Measurements from ENCODE around the gene NGEF.
A peak's percentile ranks its signal among the peaks of the same experiment; 100 is the strongest.

NGEF gene

DNA sequence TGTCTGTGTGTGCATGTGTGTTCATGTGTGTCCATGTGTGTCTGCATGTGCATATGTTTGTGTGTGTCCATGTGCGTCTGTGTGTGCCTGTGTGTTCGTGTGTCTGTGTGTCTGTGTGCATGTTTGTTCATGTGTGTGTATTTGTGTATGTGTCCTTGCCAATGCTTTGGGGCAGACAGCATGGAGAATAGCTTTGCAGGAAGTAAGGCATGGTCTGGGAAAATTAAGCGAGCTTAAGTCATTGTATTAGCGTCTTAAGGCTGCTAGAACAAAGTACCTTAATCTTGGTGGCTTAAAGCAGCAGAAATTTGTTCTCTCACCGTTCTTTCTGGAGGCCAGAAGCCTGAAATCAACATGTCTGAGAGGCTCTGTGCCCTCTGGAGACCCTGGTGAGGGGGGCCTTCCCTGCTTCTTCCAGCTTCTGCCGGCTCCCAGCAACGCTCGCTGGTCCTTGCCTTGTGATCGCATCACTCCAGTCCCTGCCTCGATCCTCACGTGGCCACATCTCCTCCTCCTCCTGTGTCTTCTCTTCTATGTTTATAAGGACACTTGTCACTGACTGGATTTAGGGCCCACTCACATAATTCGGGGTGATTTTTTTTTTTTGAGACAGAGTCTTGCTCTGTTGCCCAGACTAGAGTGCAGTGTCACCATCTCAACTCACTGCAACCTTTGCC is 23.2 kb upstream of the NGEF start:
- H3K4me3 ChIP-seq (replicated peaks; ENCODE audit: low read depth, low read length) = no peak overlapping the region
- TF ChIP-seq CTCF (IDR thresholded peaks at IDR 0.05; ENCODE audit: low read length, missing control alignments) = no peak
- no peak for DNase-seq (ENCODE audit: low read depth)

- no peak for DNase-seq (ENCODE audit: low read depth)
- H3K4me3 ChIP-seq (replicated peaks; ENCODE audit: low read depth, low read length) = no peak overlapping the region
- TF ChIP-seq CTCF (IDR thresholded peaks at IDR 0.05; ENCODE audit: low read length, missing control alignments) = no peak
Measured at GRCh38 chr2:233035426-233036161, 22.5 kb upstream of the NGEF start.

DNA sequence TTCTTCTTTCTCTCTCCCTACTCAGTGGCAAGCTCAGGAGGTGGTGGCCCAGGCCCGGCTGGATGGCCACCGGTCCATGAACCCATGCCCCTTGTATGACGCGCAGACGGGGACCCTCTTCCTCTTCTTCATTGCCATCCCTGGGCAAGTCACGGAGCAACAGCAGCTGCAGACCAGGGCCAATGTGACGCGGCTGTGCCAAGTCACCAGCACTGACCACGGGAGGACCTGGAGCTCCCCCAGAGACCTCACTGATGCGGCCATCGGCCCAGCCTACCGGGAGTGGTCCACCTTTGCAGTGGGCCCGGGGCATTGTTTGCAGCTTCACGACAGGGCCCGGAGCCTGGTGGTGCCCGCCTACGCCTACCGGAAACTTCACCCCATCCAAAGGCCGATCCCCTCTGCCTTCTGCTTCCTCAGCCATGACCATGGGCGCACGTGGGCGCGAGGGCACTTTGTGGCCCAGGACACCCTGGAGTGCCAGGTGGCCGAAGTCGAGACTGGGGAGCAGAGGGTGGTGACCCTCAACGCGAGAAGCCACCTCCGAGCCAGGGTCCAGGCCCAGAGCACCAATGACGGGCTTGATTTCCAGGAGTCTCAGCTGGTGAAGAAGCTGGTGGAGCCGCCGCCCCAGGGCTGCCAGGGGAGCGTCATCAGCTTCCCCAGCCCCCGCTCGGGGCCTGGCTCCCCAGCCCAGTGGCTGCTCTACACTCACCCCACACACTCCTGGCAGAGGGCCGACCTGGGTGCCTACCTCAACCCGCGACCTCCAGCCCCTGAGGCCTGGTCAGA is 21.2 kb upstream of the NGEF start:
- no peak overlapping the region for H3K4me3 ChIP-seq (replicated peaks; ENCODE audit: low read depth, low read length)
- no peak for DNase-seq (ENCODE audit: low read depth)
- TF ChIP-seq CTCF (IDR thresholded peaks at IDR 0.05; ENCODE audit: low read length, missing control alignments) = no peak

GRCh38 chr2:233033672-233034071 is 20.6 kb upstream of the NGEF start:
- DNase-seq (ENCODE audit: low read depth) = no peak
- H3K4me3 ChIP-seq (replicated peaks; ENCODE audit: low read depth, low read length) = no peak overlapping the region
- no peak for TF ChIP-seq CTCF (IDR thresholded peaks at IDR 0.05; ENCODE audit: low read length, missing control alignments)

DNA sequence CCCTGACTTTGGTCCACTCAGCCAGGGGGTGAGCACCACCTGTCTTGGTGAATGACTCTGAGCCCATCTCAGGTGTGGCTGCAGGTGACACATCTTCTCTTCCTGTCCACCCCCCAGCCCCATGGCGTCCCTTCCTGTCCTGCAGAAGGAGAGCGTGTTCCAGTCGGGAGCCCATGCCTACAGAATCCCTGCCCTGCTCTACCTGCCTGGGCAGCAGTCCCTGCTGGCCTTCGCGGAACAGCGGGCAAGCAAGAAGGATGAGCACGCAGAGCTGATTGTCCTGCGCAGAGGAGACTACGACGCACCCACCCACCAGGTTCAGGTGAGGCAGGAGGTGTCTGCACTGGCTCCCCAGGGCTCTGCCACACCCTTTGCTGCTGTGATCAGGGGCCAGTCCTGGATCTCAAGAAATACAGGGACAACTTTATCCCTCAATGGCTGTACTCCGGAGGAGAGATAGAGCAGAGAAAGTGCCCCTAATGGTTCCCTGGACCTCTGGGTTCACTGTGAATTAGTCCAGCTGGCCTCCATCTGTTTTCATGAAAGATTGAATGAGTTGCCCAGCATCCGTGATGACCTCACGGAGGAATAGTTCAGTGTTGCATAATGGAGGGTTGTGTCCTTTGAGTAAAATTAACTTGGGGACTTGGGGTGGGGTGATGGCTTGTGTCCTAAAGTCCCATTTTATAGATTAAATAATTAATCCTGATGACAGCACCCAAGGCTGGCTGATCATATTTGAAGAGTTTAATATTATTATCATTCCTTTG is 19.7 kb upstream of the NGEF start, which contains the start of gene NEU2:
TSS of gene NEU2 (plus strand) at position 122 of the 770 bp plus-strand sequence. CDS start at position 122, 0 bp downstream.
- TF ChIP-seq CTCF (IDR thresholded peaks at IDR 0.05; ENCODE audit: low read length, missing control alignments) = no peak
- peak; percentile 25 for DNase-seq (ENCODE audit: low read depth)
- no peak within 1 kb of the TSS for H3K4me3 ChIP-seq (replicated peaks; ENCODE audit: low read depth, low read length)
